Stromal cell of bone marrow (primary cell): ENCODE data around the gene SPOCK3.
"Not testable (repeated sequence)": the region's sequence is repeated elsewhere in the genome, so short reads cannot be mapped to it uniquely, and the experiment has no call there.

ENCODE experiments used
- DNase-seq: peaks from one replicate; pipeline ENCODE4 v3.0.0-alpha.2; 2012; ENCODE audit warnings: low read depth

Gene SPOCK3

DNA sequence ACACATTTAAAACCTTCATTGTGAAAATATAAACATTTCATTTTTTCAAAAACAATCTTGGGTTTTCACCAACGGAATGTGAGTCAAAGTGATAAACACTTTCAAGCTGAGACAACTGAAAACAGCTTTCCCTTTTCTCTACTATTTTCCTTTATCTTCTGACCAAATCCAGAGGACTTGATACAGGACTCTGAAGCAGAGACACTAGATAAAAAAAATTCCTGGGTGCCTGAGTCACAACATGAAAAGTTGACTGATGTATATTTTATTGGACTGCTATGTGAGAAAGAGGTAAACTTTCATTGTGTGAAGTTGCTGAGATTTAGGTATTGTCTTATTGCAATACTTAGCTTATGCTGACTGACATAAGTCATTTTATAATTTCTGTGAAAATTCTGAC lies 411.2 kb downstream of the SPOCK3 start:
- no peak for DNase-seq

DNA sequence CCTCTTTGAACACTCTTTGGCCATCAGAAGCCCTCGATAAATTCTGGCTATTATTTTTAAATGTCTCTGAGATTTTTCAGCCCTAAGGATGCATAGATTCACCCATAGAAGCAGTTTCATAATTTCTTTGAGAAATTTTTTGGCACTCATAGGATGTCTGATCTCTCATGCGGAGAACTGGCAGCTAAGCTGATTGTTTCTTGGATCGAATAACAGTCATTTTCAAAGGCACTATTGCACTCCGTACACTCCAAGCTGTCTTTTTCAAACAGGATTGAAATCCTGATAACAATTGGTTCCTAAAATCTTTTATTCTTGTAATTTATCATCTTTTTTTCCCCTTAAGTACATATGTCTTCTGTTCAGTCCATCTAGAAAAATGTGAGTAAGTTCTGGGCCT lies 411.9 kb downstream of the SPOCK3 start:
- DNase-seq: no peak

DNA sequence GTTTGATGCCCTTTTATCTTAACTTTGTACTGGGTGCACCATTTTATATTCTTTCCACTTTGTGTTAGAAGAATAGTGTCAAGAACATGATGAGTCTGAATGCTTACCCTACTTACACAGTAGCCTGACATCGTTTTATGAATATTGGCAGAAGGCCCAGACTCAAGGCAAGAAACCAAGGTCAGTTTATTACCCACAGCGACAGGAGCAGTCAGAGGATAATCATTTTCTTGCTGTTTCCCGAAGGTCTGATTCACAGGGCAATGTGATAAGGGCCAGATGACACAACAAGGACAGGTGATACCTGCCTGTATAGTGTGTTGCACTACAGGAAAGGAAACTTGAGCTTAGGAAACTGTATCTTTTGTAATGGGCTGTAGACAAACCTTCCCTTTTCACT lies 417.4 kb downstream of the SPOCK3 start:
- no peak for DNase-seq

DNA sequence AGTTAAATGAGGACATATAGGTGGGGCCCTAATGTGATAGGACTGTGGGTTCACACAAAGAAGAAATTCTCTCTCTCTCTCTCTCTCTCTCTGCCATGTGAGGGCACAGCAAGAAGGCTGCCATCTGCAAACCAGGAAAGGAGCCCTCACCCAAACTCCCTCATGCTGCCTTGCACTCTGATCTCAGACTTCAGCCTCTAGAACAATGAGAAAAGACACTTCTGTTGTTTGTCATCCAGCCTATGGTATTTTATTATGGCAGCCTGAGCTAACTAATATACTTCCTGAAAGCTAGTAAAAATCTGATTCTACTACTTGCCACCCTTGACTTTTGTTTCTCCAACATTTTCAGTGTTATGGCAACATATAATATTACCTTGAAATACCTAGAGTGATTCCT lies 425.9 kb downstream of the SPOCK3 start:
- no peak for DNase-seq

DNA sequence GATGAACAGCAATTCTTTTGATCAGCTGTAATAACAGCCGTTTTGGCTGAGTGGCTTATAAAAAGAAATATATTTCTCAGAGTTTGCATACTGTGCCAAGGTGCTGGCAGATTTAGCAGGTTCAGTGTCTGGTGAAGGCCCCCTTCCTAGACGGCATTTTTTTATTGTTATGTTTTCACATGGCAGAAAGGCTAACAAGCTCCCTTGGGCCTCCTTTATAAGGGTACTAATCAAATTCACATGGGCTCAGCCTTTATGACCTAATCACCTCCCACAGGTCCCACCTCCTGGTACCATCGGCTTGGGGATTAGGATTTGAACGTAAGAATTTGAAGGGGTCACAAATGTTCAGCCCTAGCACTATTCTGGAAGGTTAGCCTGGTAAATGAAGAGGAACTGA lies 431.9 kb downstream of the SPOCK3 start:
- no peak for DNase-seq

DNA sequence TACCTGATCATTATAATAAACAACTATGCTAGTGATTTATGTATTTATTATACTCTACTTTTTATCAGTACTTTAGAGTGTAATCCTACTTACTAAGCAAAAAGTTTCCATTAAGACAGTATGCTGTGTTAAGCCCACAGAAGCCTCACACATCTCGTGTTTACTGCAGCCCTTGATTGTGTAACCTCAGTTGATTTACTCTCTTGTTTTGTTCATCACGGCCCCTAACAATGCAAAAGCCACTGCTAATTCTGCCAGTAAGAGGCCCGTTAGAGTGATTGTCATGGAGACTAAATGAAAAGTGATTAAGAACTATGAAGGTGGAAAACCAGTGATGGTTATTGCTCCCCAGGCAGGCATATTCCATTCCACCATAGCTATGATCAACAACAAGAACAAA lies 436.2 kb downstream of the SPOCK3 start:
- no peak for DNase-seq

DNA sequence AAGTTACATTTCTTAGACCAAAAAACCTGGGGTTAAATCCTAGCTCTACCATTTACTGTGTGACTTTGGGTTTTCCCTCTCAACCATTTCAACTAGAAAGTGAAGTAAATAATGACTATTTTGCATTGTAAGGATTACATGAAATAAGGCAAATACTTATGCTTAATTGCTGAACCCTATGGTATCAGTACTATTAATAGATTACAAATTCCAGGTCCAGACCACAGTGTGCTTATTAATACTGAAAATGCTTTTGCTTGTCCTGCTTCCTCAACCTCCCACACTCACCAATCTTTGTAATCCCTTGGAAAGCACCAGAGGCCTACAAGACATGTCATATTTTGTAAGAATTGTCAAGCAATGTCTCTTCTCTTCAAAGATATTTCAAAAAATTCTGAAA lies 456.5 kb downstream of the SPOCK3 start:
- no peak for DNase-seq

DNA sequence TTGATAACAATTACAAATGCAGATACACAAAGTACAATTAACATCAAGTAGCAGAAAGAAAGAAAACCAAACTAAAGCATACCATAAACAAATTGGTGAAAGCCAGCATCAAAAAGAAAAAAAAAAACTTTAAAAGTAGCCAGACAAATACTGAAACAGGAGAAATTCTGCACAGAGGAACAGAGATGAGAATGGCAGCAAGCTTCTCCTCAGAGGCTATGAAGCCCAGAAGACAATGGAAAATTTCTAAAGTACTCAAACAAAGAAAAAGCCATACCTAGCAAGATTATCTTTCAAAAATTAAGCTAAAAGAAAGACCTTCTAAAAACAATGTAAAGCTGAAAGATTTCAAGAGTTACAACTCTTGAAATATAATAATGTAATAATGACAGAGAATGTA lies 471.3 kb downstream of the SPOCK3 start:
- DNase-seq: no peak

DNA sequence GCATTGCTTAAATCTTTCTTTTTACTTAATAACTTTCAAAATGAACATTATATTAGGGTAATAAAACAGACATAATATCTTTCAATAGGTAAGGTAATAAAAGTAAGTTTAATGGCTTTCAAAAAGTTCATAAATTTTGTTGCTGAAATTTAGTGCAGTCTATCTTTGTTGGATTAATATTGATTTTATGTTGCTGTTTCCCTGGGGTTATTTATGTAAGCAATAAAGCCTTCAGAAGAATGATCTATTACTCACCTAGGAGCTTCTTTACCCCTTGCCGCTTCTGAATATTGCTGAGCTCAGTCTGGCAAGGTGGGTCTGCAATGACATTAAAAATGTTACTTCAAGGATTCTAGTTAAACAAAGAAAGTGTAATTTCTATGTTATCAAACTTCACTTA lies 492.6 kb downstream of the SPOCK3 start:
- DNase-seq: no peak

DNA sequence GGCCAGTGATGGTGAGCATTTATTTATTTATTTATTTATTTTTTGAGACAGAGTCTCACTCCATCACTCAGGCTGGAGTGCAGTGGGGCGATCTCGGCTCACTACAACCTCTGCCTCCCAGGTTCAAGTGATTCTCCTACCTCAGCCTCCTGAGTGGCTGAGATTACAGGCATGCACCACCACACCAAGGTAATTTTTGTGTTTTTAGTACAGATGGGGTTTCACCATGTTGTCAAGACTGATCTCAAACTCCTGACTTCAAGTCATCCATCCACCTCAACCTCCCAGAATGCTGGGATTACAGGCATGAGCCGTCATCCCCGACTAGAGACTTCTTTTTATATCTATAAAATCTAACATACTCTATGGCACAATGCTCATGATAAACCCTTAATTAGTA lies 495.1 kb downstream of the SPOCK3 start:
- not testable (repeated sequence) for DNase-seq

DNA sequence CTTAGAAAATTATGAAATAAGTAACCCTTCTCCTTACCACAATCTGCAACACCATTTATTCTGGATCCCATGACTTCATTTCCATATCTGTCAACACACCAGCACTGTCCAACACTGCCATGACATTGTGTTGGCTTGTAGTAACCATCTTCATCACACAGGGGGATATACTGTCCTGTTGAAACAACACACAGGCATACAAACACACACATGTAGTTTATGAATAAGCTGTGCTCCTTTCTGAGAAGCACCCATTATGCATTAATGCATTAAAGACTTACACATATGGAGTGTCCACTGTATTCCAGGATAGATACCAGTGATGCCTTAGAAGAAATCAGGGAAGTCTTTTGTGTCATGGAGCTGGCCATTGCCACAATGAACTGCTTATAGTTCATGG lies 496.9 kb downstream of the SPOCK3 start:
- DNase-seq: no peak

DNA sequence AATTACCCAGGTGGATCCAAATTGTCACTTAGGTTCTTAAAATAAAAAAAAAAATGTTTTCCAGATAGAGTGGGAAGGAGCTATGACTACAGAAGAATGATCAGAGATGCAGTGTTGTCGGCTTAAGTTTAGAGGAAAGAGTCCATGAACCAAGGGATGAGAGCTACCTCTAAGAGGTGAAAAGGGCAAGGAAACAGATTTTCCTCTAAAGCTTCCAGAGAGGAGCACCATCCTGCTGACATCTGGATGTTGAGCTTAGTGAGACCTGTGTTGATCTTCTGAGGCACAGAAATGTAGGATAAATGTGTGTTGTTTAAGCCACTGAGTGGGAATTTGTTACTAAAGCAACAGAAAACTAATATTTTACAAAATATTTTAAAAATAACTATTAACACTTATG lies 498.7 kb downstream of the SPOCK3 start:
- DNase-seq: no peak

DNA sequence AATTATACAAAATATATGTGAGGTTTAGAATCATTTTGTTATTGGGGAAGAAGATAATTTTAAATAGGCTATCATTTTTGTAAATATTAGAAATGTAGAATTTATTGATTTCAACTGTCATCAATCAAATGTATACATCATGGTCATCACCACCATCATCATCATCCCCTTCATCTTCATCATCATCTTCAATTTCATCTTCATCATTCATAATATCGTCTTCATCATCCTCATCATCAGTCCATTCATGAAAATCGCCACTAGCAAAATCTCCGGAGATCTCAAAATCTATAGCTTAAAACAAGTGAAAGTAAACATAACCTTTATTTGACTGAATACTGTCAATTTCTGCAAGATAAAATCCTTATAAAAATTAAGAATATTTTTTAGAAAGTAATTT lies 499.5 kb downstream of the SPOCK3 start:
- no peak for DNase-seq

DNA sequence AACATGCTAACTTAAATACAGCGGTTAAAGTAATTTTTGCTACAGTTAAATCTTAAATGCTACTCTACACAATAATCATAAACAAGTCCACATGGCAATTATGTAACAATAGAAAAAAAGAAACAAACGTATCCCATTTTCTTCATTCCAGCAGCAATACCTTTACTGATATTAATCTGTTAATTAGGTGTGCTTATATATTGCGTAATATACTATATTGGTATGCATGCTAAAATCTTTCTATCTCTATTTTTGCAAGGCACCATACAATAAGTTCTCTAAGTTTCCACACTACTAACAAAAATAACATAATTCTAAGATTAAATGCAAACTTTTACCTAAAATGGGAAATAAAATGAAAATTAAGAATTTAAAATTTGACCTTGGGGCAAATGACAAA lies 500.6 kb downstream of the SPOCK3 start:
- no peak for DNase-seq

DNA sequence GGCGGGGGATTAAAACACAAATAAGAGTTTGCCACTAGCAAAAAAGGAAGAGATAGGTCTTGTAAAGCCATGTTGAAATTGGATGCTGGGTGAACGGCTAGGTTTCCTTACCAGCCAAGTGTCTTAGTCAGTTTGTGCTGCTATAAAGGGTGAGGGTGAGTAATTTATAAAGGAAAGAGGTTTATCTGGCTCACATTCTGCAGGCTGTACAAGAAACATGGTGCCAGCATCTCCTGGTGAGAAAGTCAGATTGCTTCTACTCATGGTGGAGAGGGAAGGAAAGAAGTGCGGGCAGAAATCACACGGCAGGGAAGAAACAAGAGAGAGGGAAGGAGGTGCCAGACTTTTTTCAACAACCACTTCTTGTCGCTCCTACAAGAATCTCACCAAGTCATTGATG lies 507.5 kb downstream of the SPOCK3 start:
- no peak for DNase-seq

DNA sequence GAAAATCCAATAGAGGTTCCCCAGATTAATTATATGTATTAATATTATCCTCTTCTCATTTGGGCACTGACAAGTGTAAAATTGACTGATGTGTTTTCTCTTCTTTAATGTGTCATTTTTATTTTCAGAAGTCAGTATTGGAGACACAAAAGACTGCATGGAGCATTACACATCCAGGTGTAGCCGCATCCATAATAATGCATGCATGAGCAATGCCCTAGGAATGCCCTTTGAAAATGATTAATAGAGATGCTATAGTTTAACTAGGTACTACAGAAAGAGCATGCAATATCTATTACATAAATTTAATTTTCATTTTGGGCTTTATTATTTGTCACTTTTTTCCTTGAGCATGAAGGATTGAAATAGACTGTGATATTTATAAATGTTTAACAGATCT lies 509.9 kb downstream of the SPOCK3 start:
- no peak for DNase-seq

DNA sequence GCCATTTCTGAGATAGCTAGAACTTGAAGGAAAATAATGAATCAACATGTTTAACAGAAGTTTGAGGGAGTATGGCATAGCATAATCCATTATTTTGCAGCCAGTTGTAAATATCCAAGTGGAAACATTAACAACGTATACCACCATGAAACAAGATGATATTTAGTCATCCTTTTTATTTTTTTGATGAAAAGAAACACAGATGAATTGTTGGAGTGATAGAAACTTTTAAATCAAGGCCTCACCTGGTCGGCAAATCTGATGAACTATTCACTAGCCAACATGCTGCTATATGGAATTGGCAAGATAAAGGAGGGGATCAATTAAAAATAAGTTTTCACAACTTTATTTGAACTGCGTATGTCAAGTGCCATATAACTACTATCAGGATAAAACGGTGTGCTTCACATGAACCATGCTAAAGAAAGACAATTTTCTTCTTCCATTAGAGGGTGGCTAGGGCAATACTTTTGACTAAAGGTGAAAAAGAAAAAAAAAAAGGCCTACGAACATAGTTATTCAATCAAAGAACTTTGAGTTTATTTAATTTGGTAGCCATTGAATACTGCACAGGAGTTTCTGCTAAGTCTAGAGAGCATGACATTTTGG lies 510.7 kb downstream of the SPOCK3 start:
- no peak for DNase-seq

DNA sequence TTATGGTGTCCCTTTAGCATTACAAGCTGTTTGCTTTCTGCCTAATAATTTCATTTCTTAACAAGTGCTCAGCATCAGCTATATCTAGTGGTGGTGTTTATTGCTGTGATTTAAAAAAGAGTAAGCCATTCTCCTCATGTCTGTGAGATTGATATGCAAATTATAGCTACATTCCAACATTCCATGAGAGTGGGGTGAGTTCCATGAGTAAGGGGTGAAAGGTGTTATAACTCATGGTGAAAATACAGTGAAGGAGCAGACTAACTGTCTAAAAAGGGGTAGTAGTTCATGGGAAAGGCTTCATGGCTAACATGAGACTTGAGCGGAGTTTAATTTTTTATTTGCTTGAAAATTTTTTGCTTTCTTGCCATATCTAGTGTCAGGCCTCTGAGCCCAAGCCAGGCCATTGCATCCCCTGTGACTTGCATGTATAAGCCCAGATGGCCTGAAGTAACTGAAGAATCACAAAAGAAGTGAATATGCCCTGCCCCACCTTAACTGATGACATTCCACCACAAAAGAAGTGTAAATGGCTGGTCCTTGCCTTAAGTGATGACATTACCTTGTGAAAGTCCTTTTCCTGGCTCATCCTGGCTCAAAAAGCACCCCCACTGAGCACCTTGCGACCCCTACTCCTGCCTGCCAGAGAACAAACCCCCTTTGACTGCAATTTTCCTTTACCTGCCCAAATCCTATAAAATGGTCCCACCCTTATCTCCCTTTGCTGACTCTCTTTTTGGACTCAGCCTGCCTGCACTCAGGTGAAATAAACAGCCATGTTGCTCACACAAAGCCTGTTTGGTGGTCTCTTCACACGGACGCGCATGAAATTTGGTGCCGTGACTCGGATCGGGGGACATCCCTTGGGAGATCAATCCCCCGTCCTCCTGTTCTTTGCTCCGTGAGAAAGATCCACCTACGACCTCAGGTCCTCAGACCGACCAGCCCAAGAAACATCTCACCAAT lies 518.3 kb downstream of the SPOCK3 start:
- not testable (repeated sequence) for DNase-seq

DNA sequence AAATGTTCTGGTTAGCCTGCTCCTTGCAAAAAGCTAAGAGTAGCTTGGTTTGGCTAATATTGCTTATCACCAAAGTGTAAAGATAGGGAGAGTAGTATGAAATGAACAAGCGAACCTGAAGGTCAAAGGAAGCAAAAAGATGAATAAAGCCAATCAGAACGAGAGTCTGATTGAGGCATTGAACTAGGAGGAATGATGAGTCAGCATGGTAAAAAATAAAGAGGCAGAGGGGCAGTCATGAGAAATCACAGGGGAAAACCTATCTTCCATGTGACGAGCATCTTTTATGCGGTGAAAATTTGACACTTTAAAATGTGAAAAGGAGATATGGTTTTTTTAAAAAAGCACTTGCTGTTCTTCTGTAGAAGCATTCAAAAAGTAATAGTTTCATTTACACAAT lies 533.7 kb downstream of the SPOCK3 start:
- DNase-seq: no peak

DNA sequence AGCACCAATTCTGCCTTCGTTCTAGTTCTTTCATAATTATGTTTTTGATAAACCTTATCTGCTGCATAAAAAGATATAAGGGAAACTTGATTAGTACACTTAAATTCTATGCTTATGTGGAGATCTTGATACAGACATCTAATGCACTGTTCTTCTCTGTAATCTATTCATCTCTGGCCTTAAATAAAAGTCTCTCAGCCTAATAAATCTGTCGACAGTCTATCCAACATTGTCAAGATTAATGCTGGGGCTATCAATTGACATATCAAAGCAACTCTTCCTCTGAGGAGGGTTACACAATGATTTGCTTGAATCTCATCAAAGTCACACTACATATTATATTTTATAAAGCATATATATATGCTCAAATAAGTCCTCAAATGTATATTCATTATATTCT lies 545.5 kb downstream of the SPOCK3 start:
- DNase-seq: no peak

DNA sequence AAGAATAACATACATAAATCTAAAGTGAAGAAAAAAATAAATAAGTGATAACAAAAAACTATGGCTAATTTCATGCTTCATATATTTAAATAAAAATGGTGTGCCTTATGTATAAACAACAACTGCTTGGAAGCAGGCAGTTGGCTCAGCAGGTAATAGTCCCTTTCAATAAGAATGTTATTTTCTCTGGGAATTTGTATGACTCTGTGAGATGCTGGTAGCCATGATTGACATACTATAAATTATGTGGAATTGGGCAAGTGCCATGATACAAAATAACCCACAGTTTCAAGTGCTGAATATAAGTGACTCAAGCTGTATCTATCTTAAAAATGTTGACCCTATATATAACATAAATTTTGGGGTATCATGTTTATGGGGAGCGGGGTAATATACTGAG lies 546.5 kb downstream of the SPOCK3 start:
- no peak for DNase-seq
